ENCODE data around the gene NOTCH1. TPM values are rescaled to one million over a fixed set of nuclear protein-coding genes. Genes with fewer than 3 reads are reported as not detected.

The NOTCH1 gene
- total and polyA plus RNA-seq, 12 donors, result 0.81 to 31.5 (median 24.0) TPM

DNA sequence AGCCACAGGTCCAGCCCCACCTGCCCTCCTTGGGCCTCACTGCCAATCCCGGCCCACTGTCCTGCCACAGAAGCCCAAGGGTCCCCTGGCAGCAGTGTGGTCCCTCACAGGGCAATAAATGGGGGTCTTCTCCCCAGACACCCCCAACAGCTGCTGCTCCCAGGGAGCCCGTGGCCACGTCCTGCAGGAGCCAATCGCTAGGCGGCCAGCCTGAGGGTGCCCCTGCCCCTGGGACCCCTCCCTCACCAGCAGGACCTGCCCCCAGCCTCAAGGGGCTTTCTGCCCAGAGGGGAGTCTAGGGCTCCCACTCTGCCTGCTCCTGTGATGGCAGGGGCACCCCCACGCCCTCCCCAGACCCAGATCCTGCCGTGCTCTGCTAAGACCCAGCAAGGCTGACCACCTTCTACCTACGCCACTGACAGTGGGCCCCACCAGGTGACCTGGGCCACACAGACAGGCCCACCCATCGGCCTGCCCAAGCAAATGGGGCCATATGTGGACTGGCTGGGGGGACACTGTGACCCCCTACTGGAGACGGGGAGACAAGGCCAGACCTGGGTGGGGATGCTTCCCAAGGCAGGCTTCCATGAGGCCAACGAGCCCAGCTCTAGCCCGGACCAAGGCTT is 17.0 kb downstream of the NOTCH1 start:
- DNase-seq, result no peak
- 74 to 81% (median 80%) methylated on average over 4 to 12 of the region's 12 CpGs for WGBS, 4 donors
- H3K4me3 ChIP-seq, result no peak overlapping the region
- TF ChIP-seq POLR2A (IDR thresholded peaks at IDR 0.05) (no peak), CTCF (IDR thresholded peaks at IDR 0.05) (no peak)
- no peaks in the 10 kb centered on the region for H3K36me3 ChIP-seq (replicated peaks in 1 of 2)
- no peaks in the 10 kb centered on the region for H3K9me3 ChIP-seq (replicated peaks in 1 of 3)
- H3K27me3 ChIP-seq, result no peaks in the 10 kb centered on the region
- peaks cover 0 to 34% of the 10 kb centered on the region in 2 donors for H3K4me1 ChIP-seq (replicated peaks in 1 of 2)
- intact Hi-C loops (cut with DNase I), result no loop called here
- H3K27ac ChIP-seq, result no peak overlapping the region

DNA sequence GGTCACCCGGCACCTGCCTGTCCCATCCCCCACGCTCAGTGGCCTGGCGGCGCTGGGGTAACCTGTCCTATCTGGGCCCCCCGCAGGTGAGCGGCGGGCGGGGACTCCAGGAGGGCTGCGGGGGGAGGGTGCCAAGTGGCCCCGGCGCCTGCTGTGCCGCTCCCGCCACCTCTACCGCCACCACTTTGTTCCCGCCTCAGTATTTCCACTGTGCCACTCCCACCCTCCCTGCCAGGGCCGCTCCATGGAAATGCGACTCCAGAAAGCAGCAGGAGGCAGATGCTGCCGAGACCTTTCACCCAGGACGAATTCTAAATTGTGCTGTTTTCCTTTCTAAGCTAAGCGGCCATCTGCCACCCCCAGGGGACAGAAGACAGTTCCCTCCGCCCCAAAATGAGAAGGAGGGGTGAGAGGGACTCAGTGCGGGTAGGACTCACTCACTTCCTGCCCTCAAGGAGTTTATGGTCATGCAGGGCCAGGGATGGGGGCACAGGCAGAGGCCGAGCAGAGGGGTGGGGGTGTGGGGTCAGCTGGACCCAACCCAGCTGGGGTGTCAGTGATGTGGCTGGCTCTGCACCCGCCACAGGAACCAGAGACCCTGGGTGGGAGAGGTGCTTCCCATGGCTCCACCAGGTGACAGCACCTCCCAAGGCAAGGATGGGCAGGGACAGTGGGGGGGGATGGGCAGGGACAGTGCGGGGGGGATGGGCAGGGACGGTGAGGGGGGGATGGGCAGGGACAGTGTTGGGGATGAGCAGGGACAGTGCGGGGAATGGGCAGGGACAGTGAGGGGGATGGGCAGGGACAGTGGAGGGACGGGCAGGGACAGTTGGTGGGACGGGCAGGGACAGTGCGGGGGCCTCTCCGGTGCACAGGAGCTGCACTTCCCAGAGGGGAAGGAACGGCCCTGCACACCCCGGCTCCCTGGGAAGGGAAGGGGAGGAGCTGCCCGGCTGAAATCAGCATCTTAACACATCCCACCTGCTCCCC is 17.8 kb downstream of the NOTCH1 start:
- Histone ChIP-seq H3K27ac (peak overlapping the region in 1 of 5 donors; percentile 58), H3K9me3 (replicated peaks in 1 of 3) (no peaks in the 10 kb centered on the region), H3K4me1 (replicated peaks in 1 of 2) (peaks cover 0 to 26% of the 10 kb centered on the region in 2 donors), H3K36me3 (replicated peaks in 1 of 2) (no peaks in the 10 kb centered on the region), H3K4me3 (no peak overlapping the region), H3K27me3 (no peaks in the 10 kb centered on the region)
- WGBS, 4 donors, result 43 to 61% (median 54%) methylated on average over 18 to 34 of the region's 34 CpGs
- TF ChIP-seq CTCF (IDR thresholded peaks at IDR 0.05) (no peak), POLR2A (IDR thresholded peaks at IDR 0.05) (no peak)
- no peak for DNase-seq
- intact Hi-C loops (cut with DNase I), result no loop called here

DNA sequence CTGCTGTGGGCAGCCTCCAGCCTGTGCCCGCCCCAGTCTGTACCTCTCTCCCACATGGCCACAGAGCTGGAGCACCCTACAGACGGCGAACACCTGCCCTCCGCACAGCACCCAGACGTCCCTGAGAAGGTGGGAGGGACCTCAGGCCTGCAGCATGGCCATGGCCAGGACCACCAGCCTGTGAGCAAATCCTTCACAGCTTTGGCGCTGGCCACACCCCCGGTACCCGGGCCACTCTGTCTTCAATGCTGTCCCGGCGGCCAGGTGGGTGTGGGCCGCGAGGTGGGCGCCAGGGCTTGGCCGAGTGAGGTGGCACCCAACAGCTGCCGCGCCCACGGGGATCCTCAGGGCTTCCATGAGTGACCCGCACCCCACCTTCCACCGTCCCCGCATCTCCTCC is 18.7 kb downstream of the NOTCH1 start:
- H3K27ac ChIP-seq, result peak overlapping the region in 1 of 5 donors; percentile 58
- 75 to 91% (median 84%) methylated on average over 1 to 20 of the region's 20 CpGs for WGBS, 4 donors

More for the DNA sequence above, 18.7 kb downstream of the NOTCH1 start:
- peaks cover 0 to 25% of the 10 kb centered on the region in 2 donors for H3K4me1 ChIP-seq (replicated peaks in 1 of 2)
- H3K27me3 ChIP-seq, result no peaks in the 10 kb centered on the region
- H3K9me3 ChIP-seq (replicated peaks in 1 of 3), result no peaks in the 10 kb centered on the region
- H3K36me3 ChIP-seq (replicated peaks in 1 of 2), result no peaks in the 10 kb centered on the region
- DNase-seq, result no peak
- no peak overlapping the region for H3K4me3 ChIP-seq
- TF ChIP-seq CTCF (IDR thresholded peaks at IDR 0.05) (no peak), POLR2A (IDR thresholded peaks at IDR 0.05) (no peak)
- intact Hi-C loops (cut with DNase I), result no loop called here

Measured in adrenal gland (tissue), 12 donors.